SU-DHL-6 (cell line): Measurements from ENCODE around the gene DRD4.

Experiments
- H2AFZ ChIP-seq: fragments of 200-600 bp; sonication (generic); 2 replicates; pipeline ENCODE4 v1.6.1; 2014; ENCODE audit warnings: low read depth, mild to moderate bottlenecking, moderate library complexity, mixed read lengths, antibody characterized with exemption, low read length; ENCODE audit not compliant: severe bottlenecking
- H3F3A ChIP-seq: fragments of 200-600 bp; shearing (Covaris generic); 2 replicates; pipeline ENCODE4 v1.6.0; 2016; ENCODE audit warnings: antibody characterized with exemption, mild to moderate bottlenecking; ENCODE audit not compliant: insufficient read depth
- H3K27ac ChIP-seq: fragments of 200-600 bp; sonication (generic); 2 replicates; pipeline ENCODE4 v1.5.1; 2016; ENCODE audit warnings: low read depth, mild to moderate bottlenecking, low read length, moderate library complexity, mixed read lengths
- H3K27me3 ChIP-seq: fragments of 200-600 bp; sonication (generic), shearing (Covaris generic); 2 replicates; pipeline ENCODE4 v1.6.0; 2014; ENCODE audit warnings: mild to moderate bottlenecking, low read length
- H3K36me3 ChIP-seq: fragments of 200-600 bp; sonication (generic); 2 replicates; pipeline ENCODE4 v1.6.1; 2014; ENCODE audit warnings: mild to moderate bottlenecking, low read length, mixed read lengths
- H3K4me2 ChIP-seq: fragments of 300-600, 200-600 bp; shearing (Covaris generic), sonication (generic); 2 replicates; pipeline ENCODE4 v1.6.0; 2014; ENCODE audit warnings: low read length, low read depth, mild to moderate bottlenecking; ENCODE audit not compliant: poor library complexity, severe bottlenecking
- H3K4me3 ChIP-seq: fragments of 200-600 bp; sonication (generic); 2 replicates; pipeline ENCODE4 v1.5.1; 2014; ENCODE audit warnings: antibody characterized with exemption, low read length, mild to moderate bottlenecking, mixed read lengths; ENCODE audit not compliant: insufficient read depth, poor library complexity, severe bottlenecking
- H3K79me2 ChIP-seq: fragments of 200-600 bp; sonication (generic); 2 replicates; pipeline ENCODE4 v1.6.1; 2014; ENCODE audit warnings: mild to moderate bottlenecking, low read length, moderate library complexity; ENCODE audit not compliant: insufficient read depth
- H3K9ac ChIP-seq: fragments of 200-600 bp; sonication (generic); 2 replicates; pipeline ENCODE4 v1.7.0; 2014; ENCODE audit warnings: mild to moderate bottlenecking, low read length
- H3K9me2 ChIP-seq: fragments of 200-600 bp; sonication (generic); replicated peaks from 2 replicates; pipeline ENCODE4 v1.6.1; 2014; ENCODE audit warnings: low read length; ENCODE audit not compliant: insufficient read depth
- H3K9me3 ChIP-seq: fragments of 200-600 bp; sonication (generic); 2 replicates; pipeline ENCODE4 v1.6.1; 2014; ENCODE audit warnings: low read length, mixed read lengths; ENCODE audit not compliant: insufficient read depth
- H4K20me1 ChIP-seq: fragments of 200-600 bp; sonication (generic); 2 replicates; pipeline ENCODE4 v1.6.1; 2014; ENCODE audit warnings: low read depth, mild to moderate bottlenecking, antibody characterized with exemption, low read length, moderate library complexity, mixed read lengths
- CTCF ChIP-seq: fragments of 200-600 bp; sonication (generic); IDR thresholded peaks from one replicate; pipeline ENCODE4 v1.5.1; 2017; ENCODE audit warnings: antibody characterized with exemption, mild to moderate bottlenecking, low read length, moderate library complexity; ENCODE audit not compliant: insufficient read depth, poor library complexity, severe bottlenecking
- EZH2phosphoT487 ChIP-seq: fragments of 200-600 bp; sonication (generic), shearing (Covaris generic); conservative IDR thresholded peaks from 2 replicates; pipeline ENCODE4 v1.6.1; 2018; ENCODE audit warnings: mild to moderate bottlenecking, antibody characterized with exemption, low read length, moderate library complexity, mixed read lengths

The DRD4 gene

DNA sequence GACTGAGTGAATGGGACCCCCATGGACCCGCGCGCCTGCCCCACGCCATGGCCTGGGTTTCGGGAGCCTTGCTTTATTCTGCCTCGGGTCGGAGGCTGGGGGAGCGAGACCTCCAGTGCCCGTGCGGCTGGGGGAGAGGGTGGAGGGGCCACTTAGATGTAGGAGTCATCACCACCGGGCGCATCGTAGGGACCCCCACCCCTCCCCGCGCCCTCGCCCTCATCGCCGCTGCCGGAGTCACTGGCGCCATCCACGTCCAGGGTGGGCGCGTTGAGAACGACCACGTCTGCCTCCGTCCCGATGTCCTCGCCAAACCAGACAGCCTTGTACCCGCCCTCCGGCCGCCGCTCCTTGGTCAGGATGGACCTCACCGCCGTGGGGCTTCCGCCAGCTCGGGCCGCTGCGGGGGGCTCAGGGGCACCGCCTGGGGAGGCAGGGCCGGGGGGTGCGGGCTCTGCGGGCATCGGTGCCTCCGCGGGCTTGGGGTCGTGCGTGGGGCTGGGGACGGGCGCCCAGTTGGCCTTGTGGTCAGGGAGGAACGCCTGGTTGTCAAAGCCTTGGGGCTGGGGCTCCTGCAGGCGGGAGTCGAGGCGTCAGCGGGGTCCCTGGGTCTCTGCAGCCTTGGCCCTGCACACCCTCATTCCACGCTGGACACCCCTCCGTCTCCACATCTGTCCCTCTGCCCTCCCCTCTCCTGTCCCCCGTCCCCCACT lies 19.7 kb upstream of the DRD4 start:
- peaks cover 3% of the 10 kb centered on the region for H3F3A ChIP-seq
- H3K9me3 ChIP-seq, result no peaks in the 10 kb centered on the region
- no peaks in the 10 kb centered on the region for H3K79me2 ChIP-seq
- H3K9ac ChIP-seq, result no peak overlapping the region
- no peak overlapping the region for H3K4me2 ChIP-seq
- H3K36me3 ChIP-seq, result no peaks in the 10 kb centered on the region
- H3K9me2 ChIP-seq, result no peaks in the 10 kb centered on the region
- H3K4me3 ChIP-seq, result no peak overlapping the region
- H3K27ac ChIP-seq, result no peak overlapping the region
- no peak for TF ChIP-seq CTCF
- no peak for TF ChIP-seq EZH2phosphoT487
- no peak overlapping the region for H2AFZ ChIP-seq
- no peaks in the 10 kb centered on the region for H3K27me3 ChIP-seq
- no peaks in the 10 kb centered on the region; the same call in 1 of the 2 replicates for H4K20me1 ChIP-seq

DNA sequence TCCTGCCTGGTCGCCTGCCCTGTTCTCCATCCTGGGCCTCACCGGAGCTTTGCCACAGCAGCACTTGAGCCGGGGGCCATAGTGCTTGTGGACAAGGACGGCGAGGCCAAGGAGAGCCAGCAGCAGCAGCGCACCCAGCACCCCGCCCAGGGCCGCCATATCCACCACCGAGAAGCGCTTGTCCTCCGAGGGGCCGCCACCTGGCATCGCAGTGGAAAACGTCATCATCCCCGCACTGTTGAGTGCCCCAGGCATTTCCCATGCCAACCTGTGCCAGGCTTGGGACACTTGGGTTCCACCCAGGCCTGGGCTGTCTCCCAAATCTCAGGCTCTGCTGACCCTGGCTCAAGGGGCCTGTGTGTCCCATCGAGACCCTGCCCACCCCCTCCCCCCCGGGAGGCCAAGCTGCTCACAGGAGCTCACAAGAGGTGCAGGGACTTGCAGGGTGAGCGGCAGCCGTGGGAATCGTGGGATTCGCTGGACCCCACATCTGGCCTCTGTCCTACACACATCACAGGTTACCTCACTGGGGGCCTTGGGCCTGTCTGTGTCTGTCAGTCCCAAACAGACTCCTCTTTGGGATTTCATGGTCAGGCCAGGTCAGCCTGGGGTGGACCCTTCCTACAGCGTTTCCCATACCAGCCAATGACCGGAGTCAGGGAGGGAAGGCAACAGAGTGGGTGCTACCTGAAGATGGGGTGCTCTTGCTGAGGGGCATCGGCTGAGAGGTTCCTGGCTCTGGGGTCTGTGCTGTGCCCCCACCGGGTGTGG lies 19.0 kb upstream of the DRD4 start:
- no peaks in the 10 kb centered on the region for H3K9me3 ChIP-seq
- 0 out of 2 replicates have a peak, but pooled peaks cover 3% of the 10 kb centered on the region for H3F3A ChIP-seq
- H4K20me1 ChIP-seq, result no peaks in the 10 kb centered on the region; the same call in 1 of the 2 replicates
- no peaks in the 10 kb centered on the region for H3K9me2 ChIP-seq
- H3K27ac ChIP-seq, result no peak overlapping the region
- no peak for TF ChIP-seq EZH2phosphoT487
- TF ChIP-seq CTCF, result no peak
- no peak overlapping the region for H3K9ac ChIP-seq
- no peak overlapping the region for H3K4me3 ChIP-seq
- no peak overlapping the region for H3K4me2 ChIP-seq
- no peak overlapping the region for H2AFZ ChIP-seq
- no peaks in the 10 kb centered on the region for H3K36me3 ChIP-seq
- no peaks in the 10 kb centered on the region for H3K79me2 ChIP-seq
- no peaks in the 10 kb centered on the region for H3K27me3 ChIP-seq

- H3K79me2 ChIP-seq, result no peaks in the 10 kb centered on the region
- H3F3A ChIP-seq, result 0 out of 2 replicates have a peak, but pooled peaks cover 3% of the 10 kb centered on the region
- no peak overlapping the region for H3K9ac ChIP-seq
- H3K4me3 ChIP-seq, result no peak overlapping the region
- H2AFZ ChIP-seq, result no peak overlapping the region
- no peak overlapping the region for H3K4me2 ChIP-seq
- H3K27ac ChIP-seq, result no peak overlapping the region
- TF ChIP-seq EZH2phosphoT487, result no peak
- TF ChIP-seq CTCF, result no peak
- no peaks in the 10 kb centered on the region for H3K9me3 ChIP-seq
- H3K9me2 ChIP-seq, result no peaks in the 10 kb centered on the region
- no peaks in the 10 kb centered on the region; the same call in 1 of the 2 replicates for H4K20me1 ChIP-seq
- no peaks in the 10 kb centered on the region for H3K27me3 ChIP-seq
- H3K36me3 ChIP-seq, result no peaks in the 10 kb centered on the region
These were observed 18.0 kb upstream of the DRD4 start for GRCh38 chr11:618856-619627.
